H1 (cell line): Measurements from ENCODE around the gene PITRM1. TPM values are rescaled to one million over a fixed set of nuclear protein-coding genes. Genes with fewer than 3 reads are reported as not detected.

Source experiments
- CTCF ChIA-PET: fragments of 300-600 bp; sonication (Branson Sonifier 250); formaldehyde crosslinking; loops from one replicate; lab custom pipeline; 2021; ENCODE audit not compliant: partially characterized antibody; lab: Charles Lee
- POLR2A ChIA-PET: fragments of 300-600 bp; sonication (Branson Sonifier 250); formaldehyde crosslinking; loops from one replicate; lab custom pipeline; 2021; ENCODE audit warnings: inconsistent platforms; ENCODE audit not compliant: partially characterized antibody; lab: Charles Lee
- DNase-seq, 2 experiments: peaks; one replicate each; pipeline versions ENCODE4 v3.0.0 to v3.0.0-alpha.2; 2010 to 2022; ENCODE audit warnings: low spot score in 2 of 2, low read depth in 1 of 2, mixed read lengths in 1 of 2
- FAIRE-seq: peaks from 2 replicates; lab custom pipeline; 2011; peaks lifted over from hg19 to GRCh38; lab: Jason Lieb, UNC
- H2AFZ ChIP-seq: 2 replicates; pipeline ENCODE4 v1.8.1; 2012; ENCODE audit warnings: low read length, inconsistent platforms
- H2AK5ac ChIP-seq: 2 replicates; pipeline ENCODE4 v1.6.1; 2013; ENCODE audit warnings: low read depth, low read length
- H2BK120ac ChIP-seq: replicated peaks from 2 replicates; pipeline ENCODE3; 2013; ENCODE audit warnings: low read depth, low read length, inconsistent platforms
- H2BK12ac ChIP-seq: 2 replicates; pipeline ENCODE4 v1.6.1; 2013; ENCODE audit warnings: low read depth, low read length
- H2BK15ac ChIP-seq: 2 replicates; pipeline ENCODE4 v1.6.1; 2013; ENCODE audit warnings: low read length
- H2BK20ac ChIP-seq: 2 replicates; pipeline ENCODE4 v1.6.1; 2013; ENCODE audit warnings: low read length
- H2BK5ac ChIP-seq: 2 replicates; pipeline ENCODE4 v1.6.1; 2013; ENCODE audit warnings: low read depth, low read length
- H3K14ac ChIP-seq: 2 replicates; pipeline ENCODE4 v1.6.1; 2013; ENCODE audit warnings: inconsistent platforms; ENCODE audit not compliant: insufficient read length
- H3K18ac ChIP-seq: 2 replicates; pipeline ENCODE4 v1.6.1; 2013; ENCODE audit warnings: low read length; ENCODE audit errors: extremely low read depth
- H3K23ac ChIP-seq: 2 replicates; pipeline ENCODE4 v1.6.1; 2013; ENCODE audit warnings: inconsistent platforms; ENCODE audit not compliant: insufficient read length
- H3K23me2 ChIP-seq: 2 replicates; pipeline ENCODE4 v1.6.1; 2013; ENCODE audit warnings: low read depth, low read length
- H3K27ac ChIP-seq: 2 replicates; pipeline ENCODE4 v1.6.1; 2011; ENCODE audit warnings: low read depth, low read length, inconsistent platforms
- H3K27me3 ChIP-seq, 4 experiments: replicated peaks in 1 of 4; 1 replicate in 1 of 4; 2 replicates in 3 of 4; pipeline versions ENCODE4 v1.6.1 to v1.8.1; 2011 to 2013; ENCODE audit warnings: low read length in 3 of 4, mild to moderate bottlenecking in 3 of 4, inconsistent platforms in 2 of 4, mixed read lengths in 2 of 4, moderate library complexity in 1 of 4; ENCODE audit not compliant: control insufficient read depth in 3 of 4, insufficient read depth in 3 of 4; ENCODE audit errors: extremely low read depth in 1 of 4
- H3K36me3 ChIP-seq, 4 experiments: 2 replicates each; pipeline versions ENCODE4 v1.6.1 to v1.8.1; 2011 to 2013; ENCODE audit warnings: mild to moderate bottlenecking in 4 of 4, low read length in 3 of 4, moderate library complexity in 2 of 4, control low read depth in 1 of 4, inconsistent platforms in 1 of 4; ENCODE audit not compliant: insufficient read depth in 4 of 4, control insufficient read depth in 2 of 4
- H3K4ac ChIP-seq: replicated peaks from 2 replicates; pipeline ENCODE3; 2013; ENCODE audit warnings: low read length, low read depth, mixed read lengths, inconsistent platforms; ENCODE audit not compliant: insufficient read length
- H3K4me1 ChIP-seq, 4 experiments: replicated peaks in 1 of 4; 1 replicate in 1 of 4; 2 replicates in 3 of 4; pipeline versions ENCODE4 v1.6.1 to v1.8.1; 2011 to 2013; ENCODE audit warnings: low read length in 3 of 4, inconsistent platforms in 2 of 4, mixed read lengths in 1 of 4; ENCODE audit not compliant: insufficient read depth in 4 of 4, control insufficient read depth in 3 of 4
- H3K4me2 ChIP-seq, 2 experiments: 2 replicates each; pipeline versions ENCODE4 v1.6.1 to v1.8.1; 2011 to 2013; ENCODE audit warnings: low read depth in 2 of 2, low read length in 2 of 2, control low read depth in 1 of 2, inconsistent platforms in 1 of 2, mild to moderate bottlenecking in 1 of 2; ENCODE audit not compliant: insufficient read depth in 1 of 2
- H3K4me3 ChIP-seq, 4 experiments: fragments of 200-600, 300-600 bp in 1 of 4; sonication (generic), shearing (Covaris generic), sonication (Bioruptor Twin) in 1 of 4; 2 replicates each; pipeline versions ENCODE4 v1.5.1 to v1.8.1; 2011 to 2016; ENCODE audit warnings: low read length in 4 of 4, low read depth in 3 of 4, control low read depth in 2 of 4, inconsistent platforms in 2 of 4, mild to moderate bottlenecking in 2 of 4, mixed read lengths in 1 of 4, moderate library complexity in 1 of 4; ENCODE audit not compliant: insufficient read depth in 2 of 4; ENCODE audit errors: extremely low read depth in 1 of 4
- H3K56ac ChIP-seq: replicated peaks from 2 replicates; pipeline ENCODE3; 2013; ENCODE audit warnings: low read depth, mild to moderate bottlenecking, mixed read lengths, low read length, inconsistent platforms; ENCODE audit not compliant: insufficient read length
- H3K79me1 ChIP-seq: 2 replicates; pipeline ENCODE4 v1.6.1; 2013; ENCODE audit warnings: low read depth, low read length, control low read depth
- H3K79me2 ChIP-seq, 2 experiments: 2 replicates each; pipeline versions ENCODE4 v1.6.1 to v1.8.1; 2012 to 2013; ENCODE audit warnings: low read length in 2 of 2, mild to moderate bottlenecking in 2 of 2, inconsistent platforms in 1 of 2; ENCODE audit not compliant: insufficient read depth in 2 of 2, control insufficient read depth in 1 of 2
- H3K9ac ChIP-seq, 4 experiments: replicated peaks in 1 of 4; 1 replicate in 1 of 4; 2 replicates in 3 of 4; pipeline versions ENCODE4 v1.6.1 to v1.8.1; 2011 to 2013; ENCODE audit warnings: low read depth in 3 of 4, low read length in 3 of 4, control low read depth in 2 of 4, mild to moderate bottlenecking in 2 of 4, moderate library complexity in 2 of 4, inconsistent platforms in 1 of 4; ENCODE audit errors: extremely low read depth in 1 of 4
- H3K9me3 ChIP-seq, 2 experiments: 2 replicates each; pipeline versions ENCODE4 v1.6.1 to v1.8.1; 2012 to 2013; ENCODE audit warnings: mild to moderate bottlenecking in 2 of 2, moderate library complexity in 2 of 2, control low read depth in 1 of 2, inconsistent platforms in 1 of 2, low read depth in 1 of 2, low read length in 1 of 2, mixed read lengths in 1 of 2; ENCODE audit not compliant: insufficient read depth in 2 of 2
- H4K20me1 ChIP-seq, 2 experiments: replicated peaks in 1 of 2; 2 replicates each; pipeline versions ENCODE3 to v1.8.1; 2011 to 2013; ENCODE audit warnings: inconsistent platforms in 2 of 2, low read length in 2 of 2, mild to moderate bottlenecking in 1 of 2; ENCODE audit not compliant: insufficient read depth in 2 of 2, control insufficient read depth in 1 of 2
- H4K5ac ChIP-seq: 2 replicates; pipeline ENCODE4 v1.6.1; 2013; ENCODE audit warnings: low read length, low read depth, mixed read lengths, inconsistent platforms; ENCODE audit not compliant: insufficient read length
- H4K8ac ChIP-seq: 2 replicates; pipeline ENCODE4 v1.8.0; 2013; ENCODE audit warnings: mild to moderate bottlenecking, moderate library complexity, low read length, inconsistent platforms; ENCODE audit not compliant: insufficient read depth; ENCODE audit errors: extremely low read depth
- H4K91ac ChIP-seq: replicated peaks from 2 replicates; pipeline ENCODE3; 2013; ENCODE audit warnings: low read length, mixed read lengths, inconsistent platforms; ENCODE audit not compliant: insufficient read length
- CHD2 ChIP-seq: IDR thresholded peaks from 2 replicates; pipeline ENCODE4 v1.6.1; 2012; ENCODE audit warnings: low read length, improper control_type of control experiment
- HDAC6 ChIP-seq: IDR thresholded peaks from one replicate; pipeline ENCODE4 v1.7.1; 2012; ENCODE audit warnings: low read depth, mild to moderate bottlenecking, inconsistent platforms, low read length, moderate library complexity
- MAFK ChIP-seq: IDR thresholded peaks from 2 replicates; pipeline ENCODE4 v1.6.1; 2012; ENCODE audit warnings: low read depth, mild to moderate bottlenecking, improper control_type of control experiment, low read length
- RXRA ChIP-seq: IDR thresholded peaks from 2 replicates; pipeline ENCODE4 v1.6.1; 2011; ENCODE audit warnings: low read depth, mild to moderate bottlenecking, low read length, moderate library complexity; ENCODE audit not compliant: insufficient read depth
- SP2 ChIP-seq: IDR thresholded peaks from 2 replicates; pipeline ENCODE4 v1.6.1; 2012; ENCODE audit warnings: mild to moderate bottlenecking, low read length, inconsistent platforms
- TCF12 ChIP-seq: IDR thresholded peaks from 2 replicates; pipeline ENCODE4 v1.6.1; 2011; ENCODE audit warnings: low read depth, mild to moderate bottlenecking, low read length
- WGBS, 2 experiments: shearing (Covaris generic) in 1 of 2; methylation state at CpG; one replicate each; pipeline versions ENCODE4 v1.1.6 to v1.1.7; 2013 to 2015; ENCODE audit warnings: low lambda C conversion rate in 2 of 2, mixed read lengths in 2 of 2, inconsistent platforms in 1 of 2, low coverage in 1 of 2, missing lambda C conversion rate in 1 of 2; ENCODE audit not compliant: insufficient replicate concordance in 2 of 2, insufficient coverage in 1 of 2, insufficient read length in 1 of 2; ENCODE audit errors: extremely low coverage in 1 of 2, missing lambda C conversion rate in 1 of 2; 5-methylcytosine and 5-hydroxymethylcytosine counted together
- polyA plus RNA-seq, 7 experiments: library from polyadenylated mRNA; depleted of rRNA in 3 of 7; stranded (reverse) in 5 of 7; unstranded in 2 of 7; fragments of >200 nt in 5 of 7; fragments of 200-250 nt in 2 of 7; gene quantifications; 1 replicate in 5 of 7; 2 replicates in 1 of 7; 4 replicates in 1 of 7; pipeline versions ENCODE4 v1.2.1 to v1.2.3, GENCODE V29; 2011 to 2013; ENCODE audit warnings: missing spikeins in 2 of 7, mixed read lengths in 2 of 7
- total RNA-seq: library from RNA; stranded (reverse); fragmentation: NEBNext Ultra II Directional; extraction: Animal tissue kit (Norgen Biotek cat#: 25700); gene quantifications from 2 replicates; pipeline ENCODE4 v1.2.1, GENCODE V29; 2021

Gene PITRM1
- total and polyA plus RNA-seq, 2 of the 8 experiments (the other 6 are each of a cell fraction or from before 2014, with no cell fraction given): 18.6 to 31.5 TPM

GRCh38 chr10:3166496-3167290 is 5.9 kb downstream of the PITRM1 start:
- Histone ChIP-seq H3K18ac (no peak overlapping the region), H3K14ac (no peak overlapping the region), H4K91ac (no peak overlapping the region), H4K8ac (no peak overlapping the region), H3K9me3 (no peaks in the 10 kb centered on the region), H3K4me3 (no peak overlapping the region), H2BK120ac (no peak overlapping the region), H3K27me3 (no peaks in the 10 kb centered on the region), H3K4ac (no peak overlapping the region), H4K20me1 (peaks cover 0 to 5% of the 10 kb centered on the region in 2 experiments), H3K27ac (no peak overlapping the region), H3K79me2 (no peaks in the 10 kb centered on the region; a peak in 1 of 4 replicates), H2AFZ (no peak overlapping the region), H3K4me2 (no peak overlapping the region), H2BK20ac (no peak overlapping the region), H4K5ac (no peak overlapping the region), H3K23ac (no peak overlapping the region), H2BK5ac (no peak overlapping the region), H3K23me2 (no peaks in the 10 kb centered on the region), H2AK5ac (no peak overlapping the region), H2BK12ac (no peak overlapping the region), H3K56ac (no peak overlapping the region), H3K9ac (no peak overlapping the region), H2BK15ac (no peak overlapping the region), H3K79me1 (no peaks in the 10 kb centered on the region), H3K36me3 (peaks cover 0 to 18% (median 8%) of the 10 kb centered on the region in 4 experiments; a peak in 3 of 8 replicates), H3K4me1 (no peaks in the 10 kb centered on the region)
- no peak for DNase-seq
- WGBS, 2 experiments: 94 to 100% methylated on average over 1 to 10 of the region's 10 CpGs
- TF ChIP-seq SP2 (no peak), MAFK (no peak), RXRA (no peak), CHD2 (no peak), TCF12 (no peak), HDAC6 (no peak)
- CTCF ChIA-PET: interaction anchor here (1.1 kb wide), 1 partner anchor 17 kb away, joined by 3 read pairs; no protein-coding TSS in a partner anchor
- POLR2A ChIA-PET: no interaction called here
- no peak for FAIRE-seq
